Gastrocnemius medialis (tissue), 4 donors: ENCODE results near the gene GRIK4.

Experiments
- CTCF ChIP-seq, 5 experiments: fragments of 450-650 bp in 3 of 5; fragments of 200-600 bp in 2 of 5; sonication (generic) in 2 of 5; IDR thresholded peaks in 4 of 5; conservative IDR thresholded peaks in 1 of 5; 1 replicate in 4 of 5; 2 replicates in 1 of 5; pipeline ENCODE4 v1.5.1; 2016 to 2019; ENCODE audit warnings: antibody characterized with exemption in 5 of 5, mild to moderate bottlenecking in 3 of 5, moderate library complexity in 3 of 5
- POLR2A ChIP-seq, 2 donors: fragments of 450-650 bp; IDR thresholded peaks; one replicate each; pipeline ENCODE4 v1.6.1; 2017; ENCODE audit warnings: antibody characterized with exemption in 2 of 2, mild to moderate bottlenecking in 2 of 2, moderate library complexity in 2 of 2

- TF ChIP-seq POLR2A (IDR thresholded peaks at IDR 0.05): no peak
- no peak for TF ChIP-seq CTCF (IDR thresholded peaks at IDR 0.05 in 4 of 5, conservative IDR thresholded peaks at IDR 0.05 in 1 of 5)
Observed at GRCh38 chr11:120827198-120827597, 315.6 kb downstream of the GRIK4 start.
